ENCODE measurements around the gene LINGO3. TPM values are rescaled to one million over a fixed set of nuclear protein-coding genes. Genes with fewer than 3 reads are reported as not detected.
A peak's percentile ranks its signal among the peaks of the same experiment; 100 is the strongest.

The LINGO3 gene
- total and polyA plus RNA-seq, 2 of the 4 experiments (the other 2 are of a cell fraction), result not detected

DNA sequence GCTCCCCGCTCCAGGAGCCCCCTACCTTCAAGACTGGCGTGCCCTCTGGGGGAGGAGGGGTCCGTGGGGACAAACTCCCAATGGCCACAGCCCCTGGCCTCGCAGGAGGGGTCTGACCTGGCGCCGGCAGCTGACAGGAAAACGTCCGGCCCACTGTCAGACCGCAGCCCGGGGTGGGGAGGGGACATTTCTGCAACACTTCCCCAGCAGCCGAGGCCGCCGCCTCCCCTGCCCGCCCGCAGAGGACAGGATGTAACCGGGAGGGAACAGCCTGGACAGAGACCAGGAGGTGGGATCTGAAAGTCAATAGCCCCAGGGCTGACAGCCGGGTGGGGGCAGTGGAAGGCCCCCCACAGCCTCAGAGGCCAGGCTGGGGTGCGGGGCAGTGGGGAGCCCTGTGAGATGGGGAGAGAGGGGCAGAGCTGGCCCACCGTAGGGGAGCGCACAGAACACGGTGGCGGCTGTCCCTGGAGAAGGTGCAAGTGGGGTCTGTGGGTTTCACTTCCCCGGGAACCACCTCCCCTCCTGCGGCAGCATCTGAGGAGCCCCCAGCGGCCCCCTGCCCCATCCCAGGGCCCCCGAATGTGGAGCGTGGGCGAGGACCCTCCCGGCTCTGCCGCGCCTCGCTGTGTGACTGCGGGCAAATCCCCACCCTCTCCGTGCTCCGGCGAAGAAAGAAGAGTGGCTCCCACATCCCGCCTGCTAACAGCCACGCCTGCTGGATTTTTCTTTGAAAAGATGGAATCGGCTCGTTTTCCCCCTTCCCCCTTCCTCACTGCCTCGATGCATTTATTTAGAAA, 25.7 kb downstream of the LINGO3 start, which contains the start of gene PEAK3:
Gene PEAK3, minus strand, starts transcription at position 114 of the 800 bp plus-strand sequence. CDS start 1,244 bp downstream, outside the sequence.
- Histone ChIP-seq H2AK5ac (ENCODE audit: low read depth, low read length) (peak within 1 kb of the TSS; percentile 78; the same call in 1 of the 2 replicates), H3K4me2 (ENCODE audit: low read depth, low read length) (peak within 1 kb of the TSS; percentile 68), H4K20me1 (ENCODE audit: insufficient read depth, low read length) (peaks cover under 1% of the 10 kb centered on the region), H3K14ac (replicated peaks; ENCODE audit: low read depth, low read length) (0 out of 2 replicates have a peak within 1 kb of the TSS, but pooled peaks have one; percentile 33), H3K9me3 (ENCODE audit: control insufficient read depth, insufficient read depth, low read length) (no peaks in the 10 kb centered on the region), H3K36me3 (ENCODE audit: control insufficient read depth, insufficient read depth, low read length) (no peaks in the 10 kb centered on the region), H2AK9ac (replicated peaks; ENCODE audit: low read depth, low read length, poor library complexity) (peak within 1 kb of the TSS; percentile 91), H2BK15ac (ENCODE audit: low read depth, low read length) (no peak within 1 kb of the TSS), H4K5ac (ENCODE audit: low read depth, low read length) (peak within 1 kb of the TSS; percentile 44; the same call in 1 of the 2 replicates), H4K91ac (ENCODE audit: insufficient read depth, low read depth, low read length) (peak within 1 kb of the TSS; percentile 41; the same call in 1 of the 2 replicates), H3K4ac (ENCODE audit: low read depth, low read length) (peak within 1 kb of the TSS; percentile 37), H3K9ac (ENCODE audit: low read depth, low read length) (peak within 1 kb of the TSS; percentile 32; the same call in 1 of the 2 replicates), H3K27ac (ENCODE audit: insufficient read depth, low read length) (peak within 1 kb of the TSS; percentile 52; the same call in 1 of the 2 replicates), H4K8ac (ENCODE audit: low read depth in 2 of 2, low read length in 2 of 2) (peak within 1 kb of the TSS; percentile 61 to 78; a peak in 3 of 4 replicates), H3K18ac (ENCODE audit: low read depth, low read length) (no peak within 1 kb of the TSS), H3K56ac (ENCODE audit: extremely low read depth, insufficient read depth, low read length) (no peak within 1 kb of the TSS), H2BK5ac (ENCODE audit: low read depth, low read length, poor library complexity, severe bottlenecking) (no peak within 1 kb of the TSS), H3K4me3 (ENCODE audit: insufficient read depth, low read depth, low read length) (no peak within 1 kb of the TSS), H3K23ac (ENCODE audit: low read depth, low read length) (0 out of 2 replicates have a peak within 1 kb of the TSS, but pooled peaks have one; percentile 25), H2BK120ac (ENCODE audit: low read depth, low read length) (peak within 1 kb of the TSS; percentile 41; the same call in 1 of the 2 replicates), H3K4me1 (ENCODE audit: control insufficient read depth, insufficient read depth, low read length) (peaks cover 7% of the 10 kb centered on the region), H3K27me3 (ENCODE audit: control insufficient read depth, insufficient read depth, low read length) (peaks cover 11% of the 10 kb centered on the region), H2AFZ (replicated peaks; ENCODE audit: low read length, poor library complexity) (peak within 1 kb of the TSS; percentile 92), H2BK20ac (ENCODE audit: low read depth, low read length) (no peak within 1 kb of the TSS), H3K79me1 (ENCODE audit: low read depth in 1 of 2, low read length in 2 of 2) (peaks cover 0 to under 1% of the 10 kb centered on the region in 2 experiments; a peak in 1 of 4 replicates), H3K9me1 (ENCODE audit: insufficient read depth, low read length) (no peaks in the 10 kb centered on the region)
- dilution Hi-C loops (cut with HindIII; ENCODE audit: low sequenced_read_pairs, unreplicated experiment) (no loop called here), in situ Hi-C loops (cut with MboI; ENCODE audit: low sequenced_read_pairs) (no loop called here), intact Hi-C loops (cut with micrococcal nuclease) (no loop called here)
- BruUV-seq (replicated peaks), result no TSS peak
- CTCF ChIA-PET, result no interaction called here
- POLR2A ChIA-PET (ENCODE audit: unreplicated experiment), result no interaction called here
- DNase-seq (peak; percentile 24), ATAC-seq (ENCODE audit: low read depth) (peak; percentile 85)
- 13% methylated on average over 15 of the region's 41 CpGs; no CpG with 5 or more reads in 1 of the 2 experiments for WGBS, 2 experiments (ENCODE audit: extremely low coverage in 2 of 2, insufficient read length in 1 of 2)
- no peak; the same call in 1 of the 2 replicates for TF ChIP-seq MAZ (IDR thresholded peaks at IDR 0.05; ENCODE audit: borderline replicate concordance, low read depth, low read length)
- TF ChIP-seq, protein P1, sequence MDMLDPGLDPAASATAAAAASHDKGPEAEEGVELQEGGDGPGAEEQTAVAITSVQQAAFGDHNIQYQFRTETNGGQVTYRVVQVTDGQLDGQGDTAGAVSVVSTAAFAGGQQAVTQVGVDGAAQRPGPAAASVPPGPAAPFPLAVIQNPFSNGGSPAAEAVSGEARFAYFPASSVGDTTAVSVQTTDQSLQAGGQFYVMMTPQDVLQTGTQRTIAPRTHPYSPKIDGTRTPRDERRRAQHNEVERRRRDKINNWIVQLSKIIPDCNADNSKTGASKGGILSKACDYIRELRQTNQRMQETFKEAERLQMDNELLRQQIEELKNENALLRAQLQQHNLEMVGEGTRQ (IDR thresholded peaks at IDR 0.05; ENCODE audit: low read depth, low read length), result no peak
- TF ChIP-seq RCOR1 (IDR thresholded peaks at IDR 0.05; ENCODE audit: insufficient replicate concordance, low read length), result no peak
- TF ChIP-seq, protein P2, sequence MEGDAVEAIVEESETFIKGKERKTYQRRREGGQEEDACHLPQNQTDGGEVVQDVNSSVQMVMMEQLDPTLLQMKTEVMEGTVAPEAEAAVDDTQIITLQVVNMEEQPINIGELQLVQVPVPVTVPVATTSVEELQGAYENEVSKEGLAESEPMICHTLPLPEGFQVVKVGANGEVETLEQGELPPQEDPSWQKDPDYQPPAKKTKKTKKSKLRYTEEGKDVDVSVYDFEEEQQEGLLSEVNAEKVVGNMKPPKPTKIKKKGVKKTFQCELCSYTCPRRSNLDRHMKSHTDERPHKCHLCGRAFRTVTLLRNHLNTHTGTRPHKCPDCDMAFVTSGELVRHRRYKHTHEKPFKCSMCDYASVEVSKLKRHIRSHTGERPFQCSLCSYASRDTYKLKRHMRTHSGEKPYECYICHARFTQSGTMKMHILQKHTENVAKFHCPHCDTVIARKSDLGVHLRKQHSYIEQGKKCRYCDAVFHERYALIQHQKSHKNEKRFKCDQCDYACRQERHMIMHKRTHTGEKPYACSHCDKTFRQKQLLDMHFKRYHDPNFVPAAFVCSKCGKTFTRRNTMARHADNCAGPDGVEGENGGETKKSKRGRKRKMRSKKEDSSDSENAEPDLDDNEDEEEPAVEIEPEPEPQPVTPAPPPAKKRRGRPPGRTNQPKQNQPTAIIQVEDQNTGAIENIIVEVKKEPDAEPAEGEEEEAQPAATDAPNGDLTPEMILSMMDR (conservative IDR thresholded peaks at IDR 0.05; ENCODE audit: low read depth, low read length), result no peak
- TF ChIP-seq MAFK (IDR thresholded peaks at IDR 0.05; ENCODE audit: low read depth, low read length), result no peak
- TF ChIP-seq NFE2L2 (IDR thresholded peaks at IDR 0.05; ENCODE audit: low read depth, low read length), result no peak
- no peak for TF ChIP-seq RFX5 (IDR thresholded peaks at IDR 0.05; ENCODE audit: low read depth, low read length)
- TF ChIP-seq FOS (IDR thresholded peaks at IDR 0.05; ENCODE audit: low read depth, low read length), result no peak
- no peak for TF ChIP-seq SMC3 (IDR thresholded peaks at IDR 0.05; ENCODE audit: low read depth, low read length)
- no peak for TF ChIP-seq ELK1 (IDR thresholded peaks at IDR 0.05; ENCODE audit: borderline replicate concordance, low read depth, low read length)
- TF ChIP-seq CEBPB (IDR thresholded peaks at IDR 0.05; ENCODE audit: low read depth, low read length), result no peak
- TF ChIP-seq RAD21 (IDR thresholded peaks at IDR 0.05; ENCODE audit: low read length), result no peak
- no peak for TF ChIP-seq CHD1 (IDR thresholded peaks at IDR 0.05; ENCODE audit: low read depth, low read length)
- TF ChIP-seq POLR2A (IDR thresholded peaks at IDR 0.05; ENCODE audit: low read depth, low read length), result no peak
